Putamen (tissue), 1 donor: ENCODE data around the gene DAD1.

Experiments used
- DNase-seq: peaks from one replicate; pipeline ENCODE4 v3.0.0-alpha.2; 2016; ENCODE audit warnings: low spot score

Gene DAD1

DNA sequence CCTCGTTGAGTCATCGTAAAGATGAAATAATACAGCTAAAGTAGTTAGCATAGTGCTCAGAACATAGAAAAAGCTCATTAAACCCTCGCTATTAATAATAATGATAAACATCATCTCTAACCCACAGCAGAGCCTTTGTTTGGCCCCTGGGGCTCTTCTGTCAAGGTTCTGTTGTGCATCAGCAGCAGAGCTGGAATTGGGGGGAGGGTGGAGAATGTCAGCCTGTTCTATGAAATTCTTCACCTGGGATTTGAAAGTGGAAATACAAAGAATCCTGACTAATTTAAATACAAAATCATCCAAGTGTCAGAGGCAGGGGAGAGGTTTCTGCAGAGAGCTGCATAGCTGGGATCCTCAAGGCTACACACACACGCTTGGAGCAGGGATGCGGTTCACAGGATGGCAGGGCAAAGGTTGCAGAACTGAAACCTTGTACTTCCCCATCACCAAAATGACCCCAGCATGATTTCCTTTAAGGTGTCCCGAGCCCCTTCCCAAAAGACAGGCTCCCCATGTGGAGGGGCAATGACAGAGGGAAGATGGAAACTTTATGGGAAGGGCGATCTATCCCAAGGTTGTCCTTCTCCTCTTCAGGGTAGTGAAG lies 71.8 kb downstream of the DAD1 start:
- no peak for DNase-seq

DNA sequence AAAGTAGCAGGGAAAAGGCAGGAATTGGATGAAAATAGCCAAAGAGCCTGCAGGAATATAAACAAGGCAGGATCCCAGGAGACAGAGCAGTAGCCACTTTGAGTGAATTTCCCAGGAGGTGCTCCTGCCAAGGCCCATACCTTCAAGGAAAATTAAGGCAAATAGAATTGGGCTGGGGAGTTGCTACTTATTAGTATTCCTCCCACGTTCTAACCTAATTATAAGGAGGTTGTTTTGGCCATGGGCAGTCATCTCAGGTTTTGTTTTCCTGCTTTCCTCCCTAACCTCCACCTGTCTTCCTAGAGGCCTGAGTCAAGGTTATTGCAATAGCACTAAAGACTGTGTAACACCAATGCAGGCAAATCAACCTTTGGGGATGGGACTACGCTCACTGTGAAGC lies 73.1 kb downstream of the DAD1 start:
- no peak for DNase-seq
